ENCODE results near the gene MAD1L1.
A peak's percentile ranks its signal among the peaks of the same experiment; 100 is the strongest.

MAD1L1 gene

DNA sequence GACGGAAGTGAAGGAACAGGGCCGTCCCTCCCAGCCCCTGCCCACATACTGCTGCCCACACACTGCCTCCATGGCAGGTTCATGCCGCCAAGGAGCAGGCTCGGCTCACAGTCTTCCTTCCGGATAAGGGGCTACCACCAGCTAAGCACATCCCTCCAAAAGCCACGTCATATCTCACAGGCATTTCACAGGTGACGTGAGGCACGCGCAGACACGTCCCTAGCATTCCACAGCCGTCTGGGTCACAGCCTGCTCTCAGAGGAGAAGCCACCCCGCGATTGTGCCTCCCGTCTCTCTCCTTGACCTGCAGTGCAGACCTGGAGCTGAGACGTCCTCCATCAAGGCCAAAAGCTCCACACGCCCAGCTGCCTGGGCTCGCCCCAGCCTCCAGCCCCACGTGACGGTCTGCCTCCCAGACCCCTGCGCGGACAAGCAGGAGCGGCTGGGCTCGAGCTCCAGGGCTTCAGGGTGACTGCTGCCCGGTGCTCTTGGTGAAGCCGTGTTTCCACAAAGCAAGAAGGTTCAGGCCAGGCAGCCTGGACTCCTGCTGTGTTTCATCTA is 114.0 kb downstream of the MAD1L1 start:
- in situ Hi-C loops (cut with HindIII; ENCODE audit: low sequenced_read_pairs), result no loop called here
- TF ChIP-seq, protein P1, sequence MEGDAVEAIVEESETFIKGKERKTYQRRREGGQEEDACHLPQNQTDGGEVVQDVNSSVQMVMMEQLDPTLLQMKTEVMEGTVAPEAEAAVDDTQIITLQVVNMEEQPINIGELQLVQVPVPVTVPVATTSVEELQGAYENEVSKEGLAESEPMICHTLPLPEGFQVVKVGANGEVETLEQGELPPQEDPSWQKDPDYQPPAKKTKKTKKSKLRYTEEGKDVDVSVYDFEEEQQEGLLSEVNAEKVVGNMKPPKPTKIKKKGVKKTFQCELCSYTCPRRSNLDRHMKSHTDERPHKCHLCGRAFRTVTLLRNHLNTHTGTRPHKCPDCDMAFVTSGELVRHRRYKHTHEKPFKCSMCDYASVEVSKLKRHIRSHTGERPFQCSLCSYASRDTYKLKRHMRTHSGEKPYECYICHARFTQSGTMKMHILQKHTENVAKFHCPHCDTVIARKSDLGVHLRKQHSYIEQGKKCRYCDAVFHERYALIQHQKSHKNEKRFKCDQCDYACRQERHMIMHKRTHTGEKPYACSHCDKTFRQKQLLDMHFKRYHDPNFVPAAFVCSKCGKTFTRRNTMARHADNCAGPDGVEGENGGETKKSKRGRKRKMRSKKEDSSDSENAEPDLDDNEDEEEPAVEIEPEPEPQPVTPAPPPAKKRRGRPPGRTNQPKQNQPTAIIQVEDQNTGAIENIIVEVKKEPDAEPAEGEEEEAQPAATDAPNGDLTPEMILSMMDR (IDR thresholded peaks at IDR 0.05; ENCODE audit: low read depth, low read length), result no peak
- H3K4me3 ChIP-seq (ENCODE audit: low read depth, low read length), result no peak overlapping the region
- no peak for DNase-seq (ENCODE audit: low read depth, low spot score)

DNA sequence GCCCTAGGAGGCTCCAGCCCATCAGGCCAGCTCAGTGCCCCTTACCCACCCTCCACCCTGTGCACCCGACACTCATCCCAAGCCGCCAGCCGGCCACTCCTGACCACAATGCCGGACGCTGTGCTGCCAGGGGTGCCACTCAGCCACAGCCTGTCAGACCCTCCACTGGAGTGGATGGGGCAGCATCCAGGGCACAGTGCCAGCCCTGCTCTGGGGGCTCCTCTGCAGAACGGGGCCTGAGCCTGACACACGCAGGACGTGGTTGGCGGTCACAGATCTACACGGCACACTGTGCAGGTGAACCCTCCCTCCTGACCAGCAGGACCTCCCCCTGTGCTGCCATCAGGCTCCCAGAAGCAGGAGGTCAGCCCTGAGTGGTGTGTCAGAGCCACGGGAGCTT is 114.7 kb downstream of the MAD1L1 start:
- in situ Hi-C loops (cut with HindIII; ENCODE audit: low sequenced_read_pairs), result no loop called here
- H3K4me3 ChIP-seq (ENCODE audit: low read depth, low read length), result no peak overlapping the region
- TF ChIP-seq, protein P1 (IDR thresholded peaks at IDR 0.05; ENCODE audit: low read depth, low read length), result no peak
- DNase-seq (ENCODE audit: low read depth, low spot score), result no peak

DNA sequence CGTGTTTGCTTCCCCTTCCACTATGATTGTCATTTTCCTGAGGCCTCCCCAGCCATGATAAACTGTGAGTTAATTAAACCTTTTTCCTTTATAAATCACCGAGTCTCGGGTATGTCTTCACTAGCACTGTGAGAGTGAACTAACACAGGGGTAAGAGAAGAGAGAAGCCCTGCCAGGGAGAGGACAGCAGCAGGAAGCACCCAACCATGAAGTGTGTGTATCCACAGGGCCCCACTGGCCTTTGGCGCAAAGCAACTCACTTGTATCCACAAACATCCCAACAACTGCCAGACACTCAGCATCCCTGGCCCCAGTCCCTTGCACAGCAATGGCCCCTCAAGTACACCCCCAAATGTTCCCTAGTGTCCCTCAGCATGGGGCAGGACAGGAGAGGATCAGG is 115.1 kb downstream of the MAD1L1 start:
- TF ChIP-seq, protein P1 (IDR thresholded peaks at IDR 0.05; ENCODE audit: low read depth, low read length), result no peak
- DNase-seq (ENCODE audit: low read depth, low spot score), result no peak
- H3K4me3 ChIP-seq (ENCODE audit: low read depth, low read length), result no peak overlapping the region
- in situ Hi-C loops (cut with HindIII; ENCODE audit: low sequenced_read_pairs), result no loop called here

DNA sequence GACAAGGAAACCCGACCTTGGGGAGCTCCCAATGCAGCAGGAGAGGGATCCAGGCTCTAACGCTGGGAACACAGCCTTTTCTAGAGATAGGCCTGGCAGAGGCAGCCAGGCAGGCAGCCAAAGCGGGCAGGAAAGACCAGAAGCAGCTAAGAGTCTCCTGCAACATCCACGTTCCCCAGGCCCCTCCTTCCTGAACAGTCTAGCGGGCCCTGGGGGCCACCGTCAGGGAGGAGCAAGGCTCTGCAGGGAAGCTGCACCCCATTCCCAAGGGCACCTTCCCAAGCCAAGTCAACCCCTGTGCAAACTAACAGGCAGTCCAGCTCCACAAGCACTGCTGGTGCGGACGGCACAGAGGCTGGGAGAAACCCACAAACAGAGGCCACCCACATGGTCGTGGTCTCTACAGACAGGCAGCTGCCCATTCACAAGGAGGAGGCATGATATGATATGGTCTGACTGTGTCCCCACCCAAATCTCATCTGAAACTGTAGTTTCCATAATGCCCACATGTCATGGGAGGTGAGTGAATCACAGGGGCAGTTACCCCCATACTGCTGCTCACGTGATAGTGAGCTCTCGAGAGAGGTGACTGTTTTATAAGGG is 115.7 kb downstream of the MAD1L1 start:
- TF ChIP-seq, protein P1 (IDR thresholded peaks at IDR 0.05; ENCODE audit: low read depth, low read length), result no peak
- in situ Hi-C loops (cut with HindIII; ENCODE audit: low sequenced_read_pairs), result no loop called here
- H3K4me3 ChIP-seq (ENCODE audit: low read depth, low read length), result no peak overlapping the region
- DNase-seq (ENCODE audit: low read depth, low spot score), result peak; percentile 44

DNA sequence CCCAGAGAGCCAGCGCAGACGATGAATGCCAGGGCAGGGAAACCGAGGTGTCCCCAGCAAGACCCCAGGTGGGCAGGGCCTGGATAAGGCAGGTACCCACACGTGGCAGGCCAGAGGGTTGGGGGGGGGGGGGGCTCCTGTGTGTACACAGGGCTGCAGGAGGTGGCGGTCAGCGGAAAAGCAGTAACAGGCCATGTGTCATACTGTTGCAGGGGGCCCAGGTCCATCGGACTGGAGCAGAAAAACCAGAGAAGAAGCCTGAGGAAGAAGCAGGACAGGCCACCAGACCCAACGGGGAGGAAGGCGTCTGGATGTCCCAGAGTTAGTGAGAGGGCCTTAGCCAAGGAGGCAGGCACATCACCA is 116.3 kb downstream of the MAD1L1 start:
- no peak overlapping the region for H3K4me3 ChIP-seq (ENCODE audit: low read depth, low read length)
- TF ChIP-seq, protein P1 (IDR thresholded peaks at IDR 0.05; ENCODE audit: low read depth, low read length), result no peak
- DNase-seq (ENCODE audit: low read depth, low spot score), result no peak
- in situ Hi-C loops (cut with HindIII; ENCODE audit: low sequenced_read_pairs), result no loop called here

DNA sequence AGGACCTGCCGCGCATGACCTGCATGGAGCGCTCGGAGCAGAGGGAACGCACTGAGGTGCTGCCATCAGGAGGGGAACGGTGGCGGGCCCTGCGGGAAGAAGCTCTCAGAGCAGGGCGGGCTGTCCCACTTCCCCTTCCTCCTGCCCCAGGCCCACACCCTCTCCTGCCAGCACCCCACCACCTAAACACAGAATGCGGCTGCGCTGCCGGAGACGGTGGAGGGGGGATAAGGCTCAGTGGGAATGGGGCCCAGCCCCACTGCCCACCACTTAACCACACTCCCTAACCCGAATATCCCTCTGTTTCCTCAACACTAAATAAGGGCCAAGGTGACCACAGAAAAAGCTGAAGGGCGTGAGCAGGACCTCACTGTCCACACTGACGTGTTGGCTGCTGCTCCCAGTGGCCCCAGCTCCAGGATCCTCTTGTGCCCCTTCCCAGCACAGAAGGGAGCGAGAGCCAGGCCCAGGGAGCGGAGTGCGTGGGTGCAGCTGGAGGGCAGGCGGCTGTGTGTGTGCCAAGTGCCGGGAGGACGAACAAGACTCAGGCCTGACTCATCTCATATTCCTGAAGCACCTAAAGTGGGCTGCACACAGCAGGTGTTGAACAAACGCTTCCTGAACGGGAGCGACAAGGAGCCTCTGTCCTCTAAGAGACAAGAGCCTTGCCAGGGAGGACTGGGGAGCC is 116.8 kb downstream of the MAD1L1 start:
- in situ Hi-C loops (cut with HindIII; ENCODE audit: low sequenced_read_pairs), result no loop called here
- DNase-seq (ENCODE audit: low read depth, low spot score), result peak; percentile 70
- H3K4me3 ChIP-seq (ENCODE audit: low read depth, low read length), result no peak overlapping the region
- TF ChIP-seq, protein P1 (IDR thresholded peaks at IDR 0.05; ENCODE audit: low read depth, low read length), result no peak
